ENCODE measurements around the gene ZNF74.

DNA sequence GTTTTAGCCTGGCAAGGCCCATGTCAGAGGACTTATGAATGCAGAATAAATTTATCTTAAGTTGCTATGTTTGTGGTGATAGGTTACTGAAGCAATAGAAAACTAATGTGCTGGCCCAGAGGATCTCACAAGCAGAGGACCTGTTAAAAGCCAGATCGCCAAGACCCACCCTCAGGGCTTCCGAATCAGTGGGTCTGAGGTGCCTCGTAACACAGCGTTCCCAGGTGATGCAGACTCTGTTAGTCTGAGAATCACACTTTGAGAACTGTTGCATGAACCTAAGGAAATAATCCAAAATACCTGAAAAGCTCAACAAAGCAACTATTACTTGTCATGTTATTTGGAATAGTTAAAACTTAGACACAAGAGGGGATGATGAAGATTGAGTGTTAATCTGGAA is 50.4 kb downstream of the ZNF74 start:
- TF ChIP-seq ZNF70 (CRISPR knock-in tag; IDR thresholded peaks at IDR 0.05) (no peak), ZC3H10 (CRISPR knock-in tag; IDR thresholded peaks at IDR 0.05) (no peak), ISL1 (CRISPR knock-in tag; IDR thresholded peaks at IDR 0.05) (no peak), ZFP3 (CRISPR knock-in tag; IDR thresholded peaks at IDR 0.05) (no peak), ARNTL (CRISPR knock-in tag; IDR thresholded peaks at IDR 0.05; ENCODE audit: borderline replicate concordance, low read depth) (no peak)
